Prostate gland (tissue), 2 donors: ENCODE results near the gene SERAC1. TPM values are rescaled to one million over a fixed set of nuclear protein-coding genes. Genes with fewer than 3 reads are reported as not detected.

Experiments
- DNase-seq: peaks from one replicate; pipeline ENCODE4 v3.0.0-alpha.2; 2019; ENCODE audit warnings: low spot score
- H3K27ac ChIP-seq, 2 donors: fragments of 200-600 bp; sonication (generic); 2 replicates each; pipeline ENCODE4 v1.5.1; 2017 to 2019
- H3K27me3 ChIP-seq: fragments of 200-600 bp; sonication (generic); replicated peaks from 2 replicates; pipeline ENCODE4 v1.5.1; 2019; ENCODE audit not compliant: insufficient read depth
- H3K36me3 ChIP-seq, 2 donors: fragments of 200-600 bp; sonication (generic); 1 replicate in 1 of 2; 2 replicates in 1 of 2; pipeline versions ENCODE4 v1.5.1 to v1.8.1; 2017 to 2019
- H3K4me1 ChIP-seq: fragments of 200-600 bp; sonication (generic); replicated peaks from 2 replicates; pipeline ENCODE4 v1.5.1; 2019
- H3K4me3 ChIP-seq, 2 donors: fragments of 200-600 bp; sonication (generic); 2 replicates each; pipeline ENCODE4 v1.5.1; 2017 to 2019
- H3K9me3 ChIP-seq: fragments of 200-600 bp; sonication (generic); 2 replicates; pipeline ENCODE4 v1.5.1; 2017
- POLR2A ChIP-seq: fragments of 450-650 bp; IDR thresholded peaks from one replicate; pipeline ENCODE4 v1.6.1; 2016; ENCODE audit warnings: antibody characterized with exemption, mild to moderate bottlenecking
- POLR2AphosphoS5 ChIP-seq: sonication (generic); formaldehyde crosslinking; IDR thresholded peaks from one replicate; pipeline ENCODE4 v1.6.1; 2017; ENCODE audit warnings: antibody characterized with exemption
- WGBS: methylation state at CpG from one replicate; pipeline ENCODE4 v1.1.5; 2018; 5-methylcytosine and 5-hydroxymethylcytosine counted together
- intact Hi-C: fragments of 100-400 bp; cut with DNase I; formaldehyde crosslinking; loops from one replicate; pipeline ENCODE4 v1.14.2; 2022
- total RNA-seq, 2 donors: library from RNA; depleted of rRNA; stranded (reverse); fragments of >200 nt; gene quantifications; one replicate each; pipeline ENCODE4 v1.1.0, GENCODE V29; 2016
- TF ChIP-seq, protein P1 (sequence below), 4 experiments: fragments of 200-600 bp in 2 of 4; fragments of 450-650 bp in 2 of 4; sonication (generic) in 2 of 4; IDR thresholded peaks; 1 replicate in 3 of 4; 2 replicates in 1 of 4; pipeline ENCODE4 v1.5.1; 2016 to 2019; ENCODE audit warnings: antibody characterized with exemption in 4 of 4, mild to moderate bottlenecking in 2 of 4, moderate library complexity in 2 of 4

SERAC1 gene
- total RNA-seq, 2 donors from 2014 or later: 6.5 to 8.2 TPM

DNA sequence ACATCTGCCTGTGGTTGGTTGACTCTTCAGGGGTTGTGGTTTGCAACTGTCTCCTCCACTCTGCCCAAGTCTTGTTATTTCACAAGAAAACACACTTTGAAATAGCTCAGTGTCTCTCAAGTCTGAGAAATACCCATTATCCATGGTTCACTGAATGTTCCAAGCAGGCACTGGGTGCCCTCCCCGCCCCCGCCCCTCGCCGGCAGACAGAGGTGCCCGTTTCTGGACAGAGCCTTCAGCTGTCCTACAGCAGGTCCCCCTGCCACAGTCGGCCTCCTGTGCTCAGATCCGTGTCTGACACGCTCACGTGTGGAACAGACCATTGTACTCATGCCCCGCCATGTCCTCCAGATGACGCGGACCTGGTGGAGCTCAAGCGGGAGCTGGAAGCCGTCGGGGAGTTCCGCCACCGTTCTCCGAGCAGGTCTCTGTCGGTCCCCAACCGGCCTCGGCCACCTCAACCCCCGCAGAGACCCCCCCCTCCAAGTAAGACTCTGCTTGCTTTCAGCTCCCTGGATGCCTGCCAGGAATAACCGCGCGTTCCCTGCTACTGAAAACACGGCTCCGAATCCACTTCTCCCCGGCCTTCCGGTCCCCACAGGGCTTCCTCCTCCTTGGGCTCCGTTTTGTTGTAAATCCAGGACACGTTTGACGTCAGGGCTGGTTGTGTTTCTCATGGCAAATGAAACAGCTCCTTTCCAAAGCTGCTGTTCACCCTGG, 81.4 kb downstream of the SERAC1 start:
- 81% methylated on average over 32 of the region's 32 CpGs for WGBS

DNA sequence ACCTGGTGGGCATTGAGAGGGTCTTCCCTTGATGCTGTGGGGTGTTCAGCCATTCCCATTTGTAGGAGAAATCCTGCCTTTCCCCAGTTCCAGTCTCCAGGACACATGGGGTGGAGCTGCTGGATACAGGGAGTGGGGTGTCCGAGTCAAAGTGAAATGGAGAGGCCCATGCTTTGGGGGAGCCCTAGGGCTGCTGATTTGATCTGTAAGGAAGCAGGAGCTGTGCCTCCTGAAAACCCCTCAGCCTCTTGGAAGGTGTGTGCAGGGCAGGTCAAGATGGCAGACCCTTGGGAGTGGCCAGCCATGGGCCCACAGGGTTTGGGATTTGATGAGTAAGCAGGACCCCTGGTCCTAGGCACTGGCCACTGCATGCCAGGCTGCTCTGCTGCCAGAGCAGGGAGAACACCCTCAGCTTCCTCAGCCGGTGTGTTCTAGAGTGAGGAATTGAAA, 82.0 kb downstream of the SERAC1 start:
- peaks cover 0 to 4% of the 10 kb centered on the region in 2 donors for H3K36me3 ChIP-seq
- WGBS: 82% methylated on average over 2 of the region's 2 CpGs
- H3K4me3 ChIP-seq: no peak overlapping the region
- H3K27ac ChIP-seq: no peak overlapping the region
- no peaks in the 10 kb centered on the region for H3K9me3 ChIP-seq
- H3K4me1 ChIP-seq: no peaks in the 10 kb centered on the region
- intact Hi-C loops: no loop called here
- H3K27me3 ChIP-seq: no peaks in the 10 kb centered on the region
- no peak for DNase-seq
- TF ChIP-seq POLR2AphosphoS5: no peak
- TF ChIP-seq, protein P1, sequence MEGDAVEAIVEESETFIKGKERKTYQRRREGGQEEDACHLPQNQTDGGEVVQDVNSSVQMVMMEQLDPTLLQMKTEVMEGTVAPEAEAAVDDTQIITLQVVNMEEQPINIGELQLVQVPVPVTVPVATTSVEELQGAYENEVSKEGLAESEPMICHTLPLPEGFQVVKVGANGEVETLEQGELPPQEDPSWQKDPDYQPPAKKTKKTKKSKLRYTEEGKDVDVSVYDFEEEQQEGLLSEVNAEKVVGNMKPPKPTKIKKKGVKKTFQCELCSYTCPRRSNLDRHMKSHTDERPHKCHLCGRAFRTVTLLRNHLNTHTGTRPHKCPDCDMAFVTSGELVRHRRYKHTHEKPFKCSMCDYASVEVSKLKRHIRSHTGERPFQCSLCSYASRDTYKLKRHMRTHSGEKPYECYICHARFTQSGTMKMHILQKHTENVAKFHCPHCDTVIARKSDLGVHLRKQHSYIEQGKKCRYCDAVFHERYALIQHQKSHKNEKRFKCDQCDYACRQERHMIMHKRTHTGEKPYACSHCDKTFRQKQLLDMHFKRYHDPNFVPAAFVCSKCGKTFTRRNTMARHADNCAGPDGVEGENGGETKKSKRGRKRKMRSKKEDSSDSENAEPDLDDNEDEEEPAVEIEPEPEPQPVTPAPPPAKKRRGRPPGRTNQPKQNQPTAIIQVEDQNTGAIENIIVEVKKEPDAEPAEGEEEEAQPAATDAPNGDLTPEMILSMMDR (IDR thresholded peaks at IDR 0.05): no peak
- no peak for TF ChIP-seq POLR2A

More for the DNA sequence above, 81.4 kb downstream of the SERAC1 start:
- Histone ChIP-seq H3K27me3 (no peaks in the 10 kb centered on the region), H3K36me3 (peaks cover 0 to 4% of the 10 kb centered on the region in 2 donors), H3K9me3 (no peaks in the 10 kb centered on the region), H3K4me1 (no peaks in the 10 kb centered on the region), H3K27ac (no peak overlapping the region), H3K4me3 (no peak overlapping the region)
- intact Hi-C loops: no loop called here
- TF ChIP-seq, protein P1 (IDR thresholded peaks at IDR 0.05): no peak
- TF ChIP-seq POLR2A (no peak), POLR2AphosphoS5 (no peak)
- no peak for DNase-seq

GRCh38 chr6:158085261-158086053, 82.6 kb downstream of the SERAC1 start:
- Histone ChIP-seq H3K4me3 (no peak overlapping the region), H3K36me3 (peaks cover 0 to 4% of the 10 kb centered on the region in 2 donors), H3K9me3 (no peaks in the 10 kb centered on the region), H3K27ac (no peak overlapping the region), H3K27me3 (no peaks in the 10 kb centered on the region), H3K4me1 (no peaks in the 10 kb centered on the region)
- no peak for DNase-seq
- TF ChIP-seq, protein P1 (IDR thresholded peaks at IDR 0.05): no peak
- no peak for TF ChIP-seq POLR2AphosphoS5
- no peak for TF ChIP-seq POLR2A
- WGBS: 85% methylated on average over 21 of the region's 21 CpGs
- intact Hi-C loops: no loop called here

DNA sequence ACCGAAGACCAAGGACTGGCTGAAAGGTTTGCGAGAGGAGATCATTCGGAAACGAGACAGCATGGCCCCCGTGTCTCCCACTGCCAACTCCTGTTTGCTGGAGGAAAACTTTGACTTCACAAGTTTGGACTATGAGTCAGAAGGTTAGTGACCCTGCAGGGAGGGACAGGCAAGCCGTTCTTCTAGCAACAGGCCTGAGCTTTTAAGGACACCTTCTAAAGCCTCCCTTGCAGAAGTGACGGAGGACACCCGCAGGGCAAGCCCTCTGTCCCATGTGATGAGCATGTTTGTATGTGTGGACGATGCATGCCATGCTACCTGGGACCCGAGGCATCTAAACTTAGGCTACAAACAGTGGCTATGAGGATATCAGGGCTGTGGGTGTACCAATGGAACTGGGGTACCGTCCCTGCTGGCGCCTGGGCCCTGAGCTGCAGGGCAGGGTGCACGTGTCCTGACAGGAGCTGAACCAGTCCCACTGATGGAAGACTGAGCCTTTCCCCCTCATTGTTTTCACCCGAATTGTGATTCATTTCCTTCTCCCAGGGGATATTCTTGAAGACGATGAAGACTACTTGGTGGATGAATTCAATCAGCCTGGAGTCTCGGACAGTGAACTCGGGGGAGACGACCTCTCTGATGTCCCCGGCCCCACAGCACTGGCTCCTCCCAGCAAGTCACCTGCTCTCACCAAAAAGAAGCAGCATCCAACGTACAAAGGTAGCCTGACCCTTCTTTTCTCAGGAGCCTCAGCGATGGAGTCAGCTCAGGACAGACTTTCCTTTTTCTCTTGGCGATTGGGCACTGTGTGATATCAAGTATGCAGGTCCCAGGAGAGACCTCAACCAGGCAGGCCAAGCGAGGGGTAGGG, 84.4 kb downstream of the SERAC1 start:
- Histone ChIP-seq H3K27ac (no peak overlapping the region), H3K4me3 (no peak overlapping the region), H3K4me1 (no peaks in the 10 kb centered on the region), H3K27me3 (no peaks in the 10 kb centered on the region), H3K9me3 (no peaks in the 10 kb centered on the region), H3K36me3 (peaks cover 0 to 4% of the 10 kb centered on the region in 2 donors)
- intact Hi-C loops: no loop called here
- 87% methylated on average over 22 of the region's 23 CpGs for WGBS
- DNase-seq: no peak
- TF ChIP-seq POLR2AphosphoS5: no peak
- TF ChIP-seq POLR2A: no peak

GRCh38 chr6:158081657-158081935, 86.5 kb downstream of the SERAC1 start:
- DNase-seq: no peak
- no peak for TF ChIP-seq POLR2A
- Histone ChIP-seq H3K27me3 (no peaks in the 10 kb centered on the region), H3K36me3 (peaks cover 0 to 4% of the 10 kb centered on the region in 2 donors), H3K4me1 (no peaks in the 10 kb centered on the region), H3K9me3 (no peaks in the 10 kb centered on the region), H3K4me3 (no peak overlapping the region), H3K27ac (no peak overlapping the region)
- 91% methylated on average over 6 of the region's 6 CpGs for WGBS
- intact Hi-C loops: no loop called here
